ENCODE results near the gene MAPK8.

MAPK8 gene

DNA sequence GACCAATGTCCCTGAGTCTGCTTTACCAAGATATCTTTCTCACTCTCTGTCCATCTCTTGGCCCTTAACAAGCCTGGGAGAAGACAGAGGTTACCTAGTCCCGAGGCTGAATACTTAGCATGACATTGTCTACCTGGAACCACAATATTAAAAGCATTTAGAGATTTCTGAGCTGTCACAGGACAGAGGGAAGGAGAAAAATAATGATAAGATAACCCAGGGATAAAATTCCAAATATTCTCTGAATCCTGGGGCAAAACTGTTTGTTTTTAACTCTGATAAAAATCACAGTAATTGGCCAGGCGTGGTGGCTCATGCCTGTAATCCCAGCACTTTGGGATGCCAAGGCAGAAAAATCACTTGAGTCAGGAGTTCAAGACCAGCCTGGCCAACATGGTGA is 12.0 kb upstream of the MAPK8 start:
- TF ChIP-seq, protein P1, sequence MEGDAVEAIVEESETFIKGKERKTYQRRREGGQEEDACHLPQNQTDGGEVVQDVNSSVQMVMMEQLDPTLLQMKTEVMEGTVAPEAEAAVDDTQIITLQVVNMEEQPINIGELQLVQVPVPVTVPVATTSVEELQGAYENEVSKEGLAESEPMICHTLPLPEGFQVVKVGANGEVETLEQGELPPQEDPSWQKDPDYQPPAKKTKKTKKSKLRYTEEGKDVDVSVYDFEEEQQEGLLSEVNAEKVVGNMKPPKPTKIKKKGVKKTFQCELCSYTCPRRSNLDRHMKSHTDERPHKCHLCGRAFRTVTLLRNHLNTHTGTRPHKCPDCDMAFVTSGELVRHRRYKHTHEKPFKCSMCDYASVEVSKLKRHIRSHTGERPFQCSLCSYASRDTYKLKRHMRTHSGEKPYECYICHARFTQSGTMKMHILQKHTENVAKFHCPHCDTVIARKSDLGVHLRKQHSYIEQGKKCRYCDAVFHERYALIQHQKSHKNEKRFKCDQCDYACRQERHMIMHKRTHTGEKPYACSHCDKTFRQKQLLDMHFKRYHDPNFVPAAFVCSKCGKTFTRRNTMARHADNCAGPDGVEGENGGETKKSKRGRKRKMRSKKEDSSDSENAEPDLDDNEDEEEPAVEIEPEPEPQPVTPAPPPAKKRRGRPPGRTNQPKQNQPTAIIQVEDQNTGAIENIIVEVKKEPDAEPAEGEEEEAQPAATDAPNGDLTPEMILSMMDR (IDR thresholded peaks at IDR 0.05; ENCODE audit: low read depth, low read length), result no peak

DNA sequence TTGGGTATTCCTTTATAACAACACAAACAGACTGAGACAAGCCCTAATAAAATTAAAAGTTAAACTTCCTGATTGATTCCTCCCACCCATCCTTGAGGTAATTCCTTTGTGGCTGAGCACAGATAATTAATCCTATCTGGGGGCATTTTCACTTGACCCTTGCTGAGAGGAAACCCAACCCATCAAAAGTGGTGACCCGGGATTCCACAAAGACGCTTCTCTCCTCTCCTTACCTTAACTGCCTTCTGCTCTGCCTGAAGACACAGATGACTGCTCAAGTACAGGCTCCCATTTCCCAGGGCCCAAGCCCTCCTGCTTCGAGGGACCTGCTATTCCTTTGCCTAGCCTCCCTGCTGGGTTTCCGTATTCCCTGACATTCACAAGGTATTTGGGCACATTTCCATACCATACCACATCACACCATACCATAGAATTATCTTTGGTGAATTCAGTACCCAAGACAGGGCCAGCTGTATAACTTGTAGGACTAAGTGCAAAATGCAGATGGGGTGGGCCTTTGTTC is 9.8 kb upstream of the MAPK8 start:
- TF ChIP-seq, protein P1 (IDR thresholded peaks at IDR 0.05; ENCODE audit: low read depth, low read length), result no peak
- DNase-seq (ENCODE audit: extremely low read depth, low read depth), result no peak

More for the DNA sequence above, 12.0 kb upstream of the MAPK8 start:
- DNase-seq (ENCODE audit: extremely low read depth, low read depth), result no peak

DNA sequence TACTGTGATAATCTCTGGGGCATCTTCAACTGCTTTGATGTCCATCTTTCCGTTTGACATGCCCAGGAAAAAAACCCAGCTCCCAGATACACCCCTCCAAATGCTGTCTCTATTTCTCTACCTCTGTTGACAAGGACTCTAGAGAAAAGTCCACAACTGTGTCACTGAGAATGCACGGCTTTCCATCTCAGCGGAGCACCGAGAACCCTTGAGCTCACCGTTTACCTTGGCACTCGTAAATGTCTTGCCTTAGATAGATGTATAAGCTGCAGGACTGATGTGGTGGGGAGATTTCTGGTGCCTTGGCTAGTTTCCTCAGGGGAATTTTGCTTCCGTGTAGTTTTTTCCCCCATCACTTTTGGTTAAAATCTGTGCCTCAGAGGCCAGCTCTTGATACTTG is 7.4 kb upstream of the MAPK8 start:
- TF ChIP-seq, protein P1 (IDR thresholded peaks at IDR 0.05; ENCODE audit: low read depth, low read length), result no peak
- DNase-seq (ENCODE audit: extremely low read depth, low read depth), result no peak

DNA sequence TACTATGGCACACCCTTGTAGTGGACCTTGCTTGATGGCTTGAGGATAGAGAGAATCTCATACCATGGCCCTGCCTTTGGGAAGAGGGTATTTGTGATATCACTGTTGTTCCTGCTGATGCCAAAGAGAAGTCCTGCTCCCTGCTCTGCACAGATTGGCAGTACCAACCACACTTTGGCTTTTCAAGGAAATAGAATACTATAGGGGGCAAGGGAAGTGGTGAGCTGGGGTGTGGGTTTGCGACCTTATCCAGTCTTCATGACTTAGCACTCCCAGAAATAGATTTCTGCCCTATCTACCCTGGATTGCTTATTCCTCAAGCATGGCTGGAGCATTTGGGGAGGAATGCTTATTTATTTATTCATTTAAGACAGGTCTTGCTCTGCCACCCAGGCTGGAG is 6.8 kb upstream of the MAPK8 start:
- DNase-seq (ENCODE audit: extremely low read depth, low read depth), result no peak
- TF ChIP-seq, protein P1 (IDR thresholded peaks at IDR 0.05; ENCODE audit: low read depth, low read length), result no peak

DNA sequence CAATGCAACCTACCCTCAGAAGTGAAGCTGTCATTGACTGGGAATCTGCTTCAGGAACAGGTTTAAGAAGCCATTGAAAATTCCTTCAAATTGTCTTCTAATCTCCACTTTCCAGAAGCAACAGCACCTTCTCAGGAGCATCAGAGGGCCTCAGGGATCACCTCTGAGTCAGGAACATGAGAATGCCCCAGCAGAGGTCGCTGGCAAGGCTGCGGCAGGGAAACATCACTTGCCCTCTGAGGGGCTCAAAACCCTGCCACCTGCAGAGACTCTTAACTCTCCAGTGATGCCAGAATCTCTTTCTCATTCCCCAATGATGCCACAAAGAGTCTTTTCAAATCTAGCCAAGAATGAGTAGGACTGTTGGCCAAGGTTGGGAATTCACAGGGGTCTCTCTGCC is 5.9 kb upstream of the MAPK8 start:
- TF ChIP-seq, protein P1 (IDR thresholded peaks at IDR 0.05; ENCODE audit: low read depth, low read length), result no peak

DNA sequence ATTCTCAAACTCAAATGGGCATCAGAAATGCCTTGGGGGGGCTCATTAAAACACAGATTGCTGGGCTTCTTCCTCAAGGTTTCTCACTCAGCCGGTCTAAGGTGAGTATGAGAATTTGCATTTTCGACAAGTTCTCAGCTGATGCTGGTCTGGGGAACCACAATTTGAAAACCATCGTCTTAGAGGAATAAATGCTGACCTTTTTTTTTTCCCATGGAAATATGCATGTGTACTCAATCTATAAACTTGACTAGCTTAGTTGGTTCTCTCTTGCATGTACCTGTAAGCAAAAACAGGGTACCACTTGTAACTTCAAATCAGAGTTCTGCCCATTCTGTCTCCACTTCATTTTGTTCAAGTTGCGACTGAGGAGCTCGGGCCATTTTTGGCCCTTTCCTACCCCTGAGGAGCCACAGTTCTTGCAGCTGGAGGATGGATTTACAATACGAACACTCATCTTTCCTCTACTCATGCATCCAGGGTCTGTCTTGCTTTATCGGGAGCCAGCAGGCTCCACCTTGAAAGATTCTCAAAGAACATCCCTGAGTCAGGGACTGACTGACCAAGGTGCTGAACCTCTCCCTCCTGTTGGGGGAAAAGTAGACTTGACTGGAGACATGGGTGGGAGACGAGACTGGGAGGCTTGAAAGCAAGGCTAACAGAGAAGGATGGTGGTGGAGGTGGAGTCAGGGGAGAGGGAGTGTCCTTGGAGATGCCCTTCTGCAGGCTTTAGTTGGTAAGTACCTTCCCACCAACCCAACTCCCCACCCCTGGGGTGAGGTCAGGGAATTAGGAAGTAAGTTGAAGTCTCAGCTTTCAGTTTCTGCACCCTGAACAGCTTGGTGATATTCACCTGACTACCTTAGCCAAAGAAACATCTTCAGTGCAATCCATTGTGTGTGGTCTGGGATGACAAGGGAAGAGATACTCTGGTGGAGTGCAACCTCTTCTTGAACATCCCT is 3.7 kb upstream of the MAPK8 start:
- TF ChIP-seq, protein P1 (IDR thresholded peaks at IDR 0.05; ENCODE audit: low read depth, low read length), result no peak
- no peak for DNase-seq (ENCODE audit: extremely low read depth, low read depth)

More for the DNA sequence above, 5.9 kb upstream of the MAPK8 start:
- DNase-seq (ENCODE audit: extremely low read depth, low read depth), result no peak

DNA sequence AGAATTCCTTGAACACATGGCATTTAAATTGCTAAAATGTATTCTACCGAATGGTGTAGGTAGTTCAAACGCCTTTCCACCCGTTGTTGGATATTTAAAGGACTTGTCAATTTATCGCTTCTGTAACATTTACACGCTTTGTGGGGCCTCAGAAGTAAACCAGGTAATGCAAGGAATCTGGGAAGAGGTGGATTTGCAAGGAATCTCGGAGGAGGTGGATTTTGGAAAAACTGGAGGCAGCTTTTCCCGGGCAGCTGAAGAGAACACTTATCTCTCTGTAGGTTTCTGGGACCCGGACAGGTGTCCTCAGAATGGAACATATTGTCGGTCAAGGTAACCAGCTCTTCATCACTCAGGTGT is 592 bp upstream of the MAPK8 start:
- TF ChIP-seq, protein P1 (IDR thresholded peaks at IDR 0.05; ENCODE audit: low read depth, low read length), result no peak
- DNase-seq (ENCODE audit: extremely low read depth, low read depth), result no peak

All from AG09319 (cell line).